HepG2 (cell line): ENCODE measurements around the gene ZNF483. TPM values are rescaled to one million over a fixed set of nuclear protein-coding genes. Genes with fewer than 3 reads are reported as not detected.

Experiments
- ELF1 ChIP-seq: sonication (generic); formaldehyde crosslinking; IDR thresholded peaks from 2 replicates; pipeline ENCODE4 v1.4.0; 2020; ENCODE audit warnings: missing genetic modification reagents
- GATA4 ChIP-seq: sonication (generic); IDR thresholded peaks from 2 replicates; pipeline ENCODE4 v1.6.1; 2016; ENCODE audit warnings: antibody characterized with exemption, low read depth, borderline replicate concordance
- KDM1A ChIP-seq: IDR thresholded peaks from 2 replicates; pipeline ENCODE4 v1.6.1; 2016; ENCODE audit warnings: missing compliant biosample characterization
- LCORL ChIP-seq, 2 experiments: fragments of 450-650 bp in 1 of 2; sonication (generic) in 1 of 2; formaldehyde crosslinking in 1 of 2; IDR thresholded peaks; 2 replicates each; pipeline versions ENCODE4 v1.5.0 to v1.6.1; 2017 to 2020; ENCODE audit warnings: antibody characterized with exemption in 1 of 2, missing genetic modification reagents in 1 of 2
- RAD21 ChIP-seq: fragments of 450-650 bp; formaldehyde crosslinking; IDR thresholded peaks from 2 replicates; pipeline ENCODE4 v1.5.0; 2020; ENCODE audit warnings: mild to moderate bottlenecking
- TCF7L2 ChIP-seq: IDR thresholded peaks from 2 replicates; pipeline ENCODE4 v1.6.1; 2011; ENCODE audit warnings: mild to moderate bottlenecking, low read depth, low read length, moderate library complexity
- TEAD2 ChIP-seq: sonication (generic); formaldehyde crosslinking; IDR thresholded peaks from 2 replicates; pipeline ENCODE4 v1.9.0; 2021; ENCODE audit warnings: missing genetic modification reagents
- ZNF138 ChIP-seq: sonication (generic); formaldehyde crosslinking; IDR thresholded peaks from 2 replicates; pipeline ENCODE4 v1.5.0; 2020; ENCODE audit warnings: mild to moderate bottlenecking, low read depth, missing genetic modification reagents
- ZNF234 ChIP-seq: sonication (generic); formaldehyde crosslinking; conservative IDR thresholded peaks from 2 replicates; pipeline ENCODE4 v1.5.1; 2020; ENCODE audit warnings: mild to moderate bottlenecking, missing genetic modification reagents
- ZNF558 ChIP-seq: sonication (generic); formaldehyde crosslinking; IDR thresholded peaks from 2 replicates; pipeline ENCODE4 v1.9.0; 2022; ENCODE audit warnings: mild to moderate bottlenecking, missing genetic modification reagents, borderline replicate concordance
- polyA plus RNA-seq, 8 experiments: library from polyadenylated mRNA; depleted of rRNA in 3 of 8; stranded (reverse) in 7 of 8; unstranded in 1 of 8; fragments of >200 nt; fragmentation: Illumina TruSeq in 4 of 8; extraction: Trizol in 4 of 8; gene quantifications; 2 replicates each; pipeline versions ENCODE4 v1.2.1 to v1.2.3, GENCODE V29; 2011 to 2016; ENCODE audit warnings: low read depth in 4 of 8, missing spikeins in 1 of 8, mixed read lengths in 1 of 8; ENCODE audit not compliant: insufficient read depth in 1 of 8
- total RNA-seq, 5 experiments: library from RNA; depleted of rRNA; stranded (reverse); fragments of >200 nt; fragmentation: Illumina TruSeq; extraction: Trizol; gene quantifications; 2 replicates each; pipeline ENCODE4 v1.2.3, GENCODE V29; 2016; ENCODE audit warnings: low read depth in 1 of 5
- TF ChIP-seq, protein P1 (sequence below): sonication (generic); formaldehyde crosslinking; IDR thresholded peaks from 2 replicates; pipeline ENCODE4 v1.5.0; 2020; ENCODE audit warnings: missing genetic modification reagents, mild to moderate bottlenecking, borderline replicate concordance
- TF ChIP-seq, protein P2 (sequence below): sonication (generic); formaldehyde crosslinking; IDR thresholded peaks from 2 replicates; pipeline ENCODE4 v1.8.1; 2023; ENCODE audit warnings: mild to moderate bottlenecking, missing genetic modification reagents
- TF ChIP-seq, protein P3 (sequence below): conservative IDR thresholded peaks from 2 replicates; pipeline ENCODE4 v1.6.1; 2018; ENCODE audit warnings: missing genetic modification reagents
- TF ChIP-seq, protein P4 (sequence below): sonication (generic); formaldehyde crosslinking; IDR thresholded peaks from 2 replicates; pipeline ENCODE4 v1.4.0; 2020; ENCODE audit warnings: mild to moderate bottlenecking, missing genetic modification reagents
- TF ChIP-seq, protein P5 (sequence below): IDR thresholded peaks from 2 replicates; pipeline ENCODE4 v1.6.1; 2012; ENCODE audit warnings: inconsistent platforms
- TF ChIP-seq, protein P6 (sequence below): IDR thresholded peaks from 2 replicates; pipeline ENCODE4 v1.6.1; 2018; ENCODE audit warnings: missing genetic modification reagents, mild to moderate bottlenecking, missing compliant biosample characterization

The ZNF483 gene
- total and polyA plus RNA-seq, 2 of the 13 experiments (the other 11 are each of a cell fraction or from before 2014, with no cell fraction given), result 2.0 to 9.5 TPM

DNA sequence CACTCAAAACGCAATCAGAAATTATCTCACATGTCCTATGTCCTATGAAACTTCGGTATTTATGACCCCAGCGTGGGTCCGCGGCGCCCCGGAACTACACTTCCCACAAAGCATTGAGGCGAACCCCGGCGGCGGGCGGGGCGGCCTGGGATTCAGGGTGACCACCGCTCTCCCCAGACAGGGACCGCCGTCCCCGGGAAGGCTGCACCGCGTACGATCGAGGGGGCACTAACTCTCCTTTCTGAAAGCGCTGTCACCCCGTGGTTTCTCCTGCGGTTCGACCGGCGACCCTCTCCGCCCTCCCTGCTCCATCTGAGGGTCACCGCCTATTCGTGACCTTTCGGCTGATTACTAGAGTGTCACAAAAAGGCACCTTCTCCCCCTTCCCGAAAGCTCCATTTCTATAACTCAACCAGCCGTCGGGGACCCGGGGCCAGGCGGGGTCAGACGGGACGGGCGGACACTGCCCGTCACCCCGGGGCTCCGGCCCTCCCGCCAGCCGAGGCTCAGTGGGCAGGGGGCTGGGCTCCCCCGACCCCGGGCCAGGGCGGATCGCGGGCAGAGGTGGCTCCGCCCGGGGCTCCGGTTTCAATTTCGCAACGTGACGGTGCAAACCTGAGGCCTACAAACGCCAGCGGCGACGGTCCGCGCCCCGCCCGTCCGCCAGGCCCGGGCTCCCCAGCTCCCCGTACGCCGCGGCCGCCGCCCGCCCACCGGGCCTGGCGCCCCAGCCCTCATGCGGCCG, 42.1 kb upstream of the ZNF483 start (continued):
- TF ChIP-seq, protein P1, sequence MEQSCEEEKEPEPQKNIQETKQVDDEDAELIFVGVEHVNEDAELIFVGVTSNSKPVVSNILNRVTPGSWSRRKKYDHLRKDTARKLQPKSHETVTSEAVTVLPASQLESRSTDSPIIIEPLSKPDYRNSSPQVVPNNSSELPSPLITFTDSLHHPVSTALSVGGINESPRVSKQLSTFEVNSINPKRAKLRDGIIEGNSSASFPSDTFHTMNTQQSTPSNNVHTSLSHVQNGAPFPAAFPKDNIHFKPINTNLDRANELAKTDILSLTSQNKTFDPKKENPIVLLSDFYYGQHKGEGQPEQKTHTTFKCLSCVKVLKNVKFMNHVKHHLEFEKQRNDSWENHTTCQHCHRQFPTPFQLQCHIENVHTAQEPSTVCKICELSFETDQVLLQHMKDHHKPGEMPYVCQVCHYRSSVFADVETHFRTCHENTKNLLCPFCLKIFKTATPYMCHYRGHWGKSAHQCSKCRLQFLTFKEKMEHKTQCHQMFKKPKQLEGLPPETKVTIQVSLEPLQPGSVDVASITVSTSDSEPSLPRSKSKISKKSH (CRISPR knock-in tag), result peak; percentile 73; the same call in 1 of the 2 replicates
- TF ChIP-seq TCF7L2 (no peak), ZNF138 (CRISPR knock-in tag) (no peak), LCORL (IDR thresholded peaks at IDR 0.05) (no peak), LCORL (CRISPR knock-in tag; IDR thresholded peaks at IDR 0.05) (0 out of 2 replicates have a peak, but pooled peaks have one; percentile 22), TEAD2 (CRISPR knock-in tag) (no peak), RAD21 (CRISPR knock-in tag) (peak; percentile 7; the same call in 1 of the 2 replicates), GATA4 (no peak), KDM1A (CRISPR knock-in tag) (no peak), ZNF234 (CRISPR knock-in tag) (no peak), ELF1 (CRISPR knock-in tag) (no peak), ZNF558 (CRISPR knock-in tag) (0 out of 2 replicates have a peak, but pooled peaks have one; percentile 16)
- TF ChIP-seq, protein P2, sequence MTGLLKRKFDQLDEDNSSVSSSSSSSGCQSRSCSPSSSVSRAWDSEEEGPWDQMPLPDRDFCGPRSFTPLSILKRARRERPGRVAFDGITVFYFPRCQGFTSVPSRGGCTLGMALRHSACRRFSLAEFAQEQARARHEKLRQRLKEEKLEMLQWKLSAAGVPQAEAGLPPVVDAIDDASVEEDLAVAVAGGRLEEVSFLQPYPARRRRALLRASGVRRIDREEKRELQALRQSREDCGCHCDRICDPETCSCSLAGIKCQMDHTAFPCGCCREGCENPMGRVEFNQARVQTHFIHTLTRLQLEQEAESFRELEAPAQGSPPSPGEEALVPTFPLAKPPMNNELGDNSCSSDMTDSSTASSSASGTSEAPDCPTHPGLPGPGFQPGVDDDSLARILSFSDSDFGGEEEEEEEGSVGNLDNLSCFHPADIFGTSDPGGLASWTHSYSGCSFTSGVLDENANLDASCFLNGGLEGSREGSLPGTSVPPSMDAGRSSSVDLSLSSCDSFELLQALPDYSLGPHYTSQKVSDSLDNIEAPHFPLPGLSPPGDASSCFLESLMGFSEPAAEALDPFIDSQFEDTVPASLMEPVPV (CRISPR knock-in tag), result no peak
- TF ChIP-seq, protein P3, sequence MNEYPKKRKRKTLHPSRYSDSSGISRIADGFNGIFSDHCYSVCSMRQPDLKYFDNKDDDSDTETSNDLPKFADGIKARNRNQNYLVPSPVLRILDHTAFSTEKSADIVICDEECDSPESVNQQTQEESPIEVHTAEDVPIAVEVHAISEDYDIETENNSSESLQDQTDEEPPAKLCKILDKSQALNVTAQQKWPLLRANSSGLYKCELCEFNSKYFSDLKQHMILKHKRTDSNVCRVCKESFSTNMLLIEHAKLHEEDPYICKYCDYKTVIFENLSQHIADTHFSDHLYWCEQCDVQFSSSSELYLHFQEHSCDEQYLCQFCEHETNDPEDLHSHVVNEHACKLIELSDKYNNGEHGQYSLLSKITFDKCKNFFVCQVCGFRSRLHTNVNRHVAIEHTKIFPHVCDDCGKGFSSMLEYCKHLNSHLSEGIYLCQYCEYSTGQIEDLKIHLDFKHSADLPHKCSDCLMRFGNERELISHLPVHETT, result peak; percentile 63
- TF ChIP-seq, protein P4, sequence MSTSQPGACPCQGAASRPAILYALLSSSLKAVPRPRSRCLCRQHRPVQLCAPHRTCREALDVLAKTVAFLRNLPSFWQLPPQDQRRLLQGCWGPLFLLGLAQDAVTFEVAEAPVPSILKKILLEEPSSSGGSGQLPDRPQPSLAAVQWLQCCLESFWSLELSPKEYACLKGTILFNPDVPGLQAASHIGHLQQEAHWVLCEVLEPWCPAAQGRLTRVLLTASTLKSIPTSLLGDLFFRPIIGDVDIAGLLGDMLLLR (CRISPR knock-in tag), result no peak
- TF ChIP-seq, protein P5, sequence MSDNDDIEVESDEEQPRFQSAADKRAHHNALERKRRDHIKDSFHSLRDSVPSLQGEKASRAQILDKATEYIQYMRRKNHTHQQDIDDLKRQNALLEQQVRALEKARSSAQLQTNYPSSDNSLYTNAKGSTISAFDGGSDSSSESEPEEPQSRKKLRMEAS, result peak; percentile 12; the same call in 1 of the 2 replicates
- TF ChIP-seq, protein P6, sequence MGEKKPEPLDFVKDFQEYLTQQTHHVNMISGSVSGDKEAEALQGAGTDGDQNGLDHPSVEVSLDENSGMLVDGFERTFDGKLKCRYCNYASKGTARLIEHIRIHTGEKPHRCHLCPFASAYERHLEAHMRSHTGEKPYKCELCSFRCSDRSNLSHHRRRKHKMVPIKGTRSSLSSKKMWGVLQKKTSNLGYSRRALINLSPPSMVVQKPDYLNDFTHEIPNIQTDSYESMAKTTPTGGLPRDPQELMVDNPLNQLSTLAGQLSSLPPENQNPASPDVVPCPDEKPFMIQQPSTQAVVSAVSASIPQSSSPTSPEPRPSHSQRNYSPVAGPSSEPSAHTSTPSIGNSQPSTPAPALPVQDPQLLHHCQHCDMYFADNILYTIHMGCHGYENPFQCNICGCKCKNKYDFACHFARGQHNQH (CRISPR knock-in tag), result no peak; the same call in 1 of the 2 replicates
